K562 (cell line): ENCODE results near the gene GNAQ. TPM values are rescaled to one million over a fixed set of nuclear protein-coding genes. Genes with fewer than 3 reads are reported as not detected.
A peak's percentile ranks its signal among the peaks of the same experiment; 100 is the strongest.

Experiments used
- CBFA2T2 ChIP-seq: fragments of 450-650 bp; conservative IDR thresholded peaks from 2 replicates; pipeline ENCODE4 v1.6.1; 2017; ENCODE audit warnings: mild to moderate bottlenecking
- EP400 ChIP-seq: fragments of 450-650 bp; IDR thresholded peaks from 2 replicates; pipeline ENCODE4 v1.6.1; 2017; ENCODE audit warnings: antibody characterized with exemption, mild to moderate bottlenecking, moderate library complexity
- GATAD2A ChIP-seq: fragments of 450-650 bp; IDR thresholded peaks from 2 replicates; pipeline ENCODE4 v1.6.1; 2017
- HMGN3 ChIP-seq: IDR thresholded peaks from 2 replicates; pipeline ENCODE4 v1.6.1; 2011; ENCODE audit warnings: borderline replicate concordance, low read depth, mild to moderate bottlenecking, mixed read lengths, low read length; ENCODE audit not compliant: insufficient read length; ENCODE audit errors: extremely low read depth
- NFRKB ChIP-seq: fragments of 450-650 bp; IDR thresholded peaks from 2 replicates; pipeline ENCODE4 v1.6.1; 2016; ENCODE audit warnings: low read depth
- POLR2G ChIP-seq: fragments of 200-400 bp; formaldehyde crosslinking; IDR thresholded peaks from 2 replicates; pipeline ENCODE4 v1.6.1; 2017; ENCODE audit warnings: low read depth, mild to moderate bottlenecking, antibody characterized with exemption, low read length, moderate library complexity
- PTRF ChIP-seq: fragments of 450-650 bp; IDR thresholded peaks from 2 replicates; pipeline ENCODE4 v1.6.1; 2016; ENCODE audit warnings: mild to moderate bottlenecking, missing genetic modification characterization, missing compliant biosample characterization
- RBFOX2 ChIP-seq: fragments of 200-400 bp; formaldehyde crosslinking; IDR thresholded peaks from 2 replicates; pipeline ENCODE4 v1.6.1; 2017; ENCODE audit warnings: low read depth, mild to moderate bottlenecking, low read length, moderate library complexity
- SMAD2 ChIP-seq: fragments of 150-350 bp; IDR thresholded peaks from 2 replicates; pipeline ENCODE4 v1.6.1; 2014; ENCODE audit warnings: low read depth, mild to moderate bottlenecking, low read length
- SRSF3 ChIP-seq: fragments of 200-400 bp; formaldehyde crosslinking; IDR thresholded peaks from 2 replicates; pipeline ENCODE4 v1.6.1; 2016; ENCODE audit warnings: mild to moderate bottlenecking, low read length, moderate library complexity; ENCODE audit not compliant: insufficient read depth
- TBP ChIP-seq: optimal IDR thresholded peaks from 2 replicates; pipeline ENCODE3; 2011; ENCODE audit warnings: low read depth, low read length, improper control_type of control experiment
- ZBED1 ChIP-seq: IDR thresholded peaks from 2 replicates; pipeline ENCODE4 v1.6.1; 2014
- ZNF263 ChIP-seq: sonication (generic); formaldehyde crosslinking; IDR thresholded peaks from 2 replicates; pipeline ENCODE4 v1.8.0; 2022; ENCODE audit warnings: mild to moderate bottlenecking, missing genetic modification reagents, borderline replicate concordance
- polyA plus RNA-seq, 8 experiments: library from polyadenylated mRNA; depleted of rRNA in 4 of 8; stranded (reverse) in 5 of 8; unstranded in 3 of 8; fragments of >200 nt; fragmentation: Nextera tagmentation in 2 of 8; fragmentation: Illumina TruSeq in 1 of 8; extraction: Ambion mirVana in 2 of 8; extraction: Trizol in 1 of 8; gene quantifications; 2 replicates each; pipeline versions ENCODE4 v1.2.1 to v1.2.3, GENCODE V29; 2011 to 2014; ENCODE audit warnings: inconsistent platforms in 1 of 8, missing spikeins in 1 of 8
- total RNA-seq, 7 experiments: library from RNA; depleted of rRNA in 6 of 7; stranded (reverse); fragments of >200 nt in 6 of 7; fragmentation: Illumina TruSeq in 2 of 7; extraction: Trizol in 2 of 7; gene quantifications; 2 replicates each; pipeline versions ENCODE4 v1.2.1 to v1.2.3, GENCODE V29; 2011 to 2021; ENCODE audit warnings: low replicate concordance in 1 of 7
- TF ChIP-seq, protein P1 (sequence below): fragments of 450-650 bp; conservative IDR thresholded peaks from 2 replicates; pipeline ENCODE4 v1.6.1; 2016; ENCODE audit warnings: missing genetic modification characterization, low read depth, mild to moderate bottlenecking, control low read depth, missing compliant biosample characterization
- TF ChIP-seq, protein P2 (sequence below): fragments of 250-450 bp; sonication (Bioruptor Pico); IDR thresholded peaks from 2 replicates; pipeline ENCODE4 v1.4.0; 2020; ENCODE audit warnings: mild to moderate bottlenecking
- TF ChIP-seq, protein P3 (sequence below): fragments of 450-650 bp; formaldehyde crosslinking; conservative IDR thresholded peaks from 2 replicates; pipeline ENCODE4 v1.4.0; 2022; ENCODE audit warnings: mild to moderate bottlenecking, missing genetic modification characterization
- TF ChIP-seq, protein P4 (sequence below): fragments of 450-650 bp; IDR thresholded peaks from 2 replicates; pipeline ENCODE4 v1.6.1; 2016
- TF ChIP-seq, protein P5 (sequence below): sonication (generic); formaldehyde crosslinking; IDR thresholded peaks from 2 replicates; pipeline ENCODE4 v1.8.0; 2023; ENCODE audit warnings: mild to moderate bottlenecking, missing genetic modification reagents

GNAQ gene
- total and polyA plus RNA-seq, 9 of the 15 experiments (the other 6 are each of a cell fraction or from before 2014, with no cell fraction given), result 4.8 to 27.9 (median 17.5) TPM

DNA sequence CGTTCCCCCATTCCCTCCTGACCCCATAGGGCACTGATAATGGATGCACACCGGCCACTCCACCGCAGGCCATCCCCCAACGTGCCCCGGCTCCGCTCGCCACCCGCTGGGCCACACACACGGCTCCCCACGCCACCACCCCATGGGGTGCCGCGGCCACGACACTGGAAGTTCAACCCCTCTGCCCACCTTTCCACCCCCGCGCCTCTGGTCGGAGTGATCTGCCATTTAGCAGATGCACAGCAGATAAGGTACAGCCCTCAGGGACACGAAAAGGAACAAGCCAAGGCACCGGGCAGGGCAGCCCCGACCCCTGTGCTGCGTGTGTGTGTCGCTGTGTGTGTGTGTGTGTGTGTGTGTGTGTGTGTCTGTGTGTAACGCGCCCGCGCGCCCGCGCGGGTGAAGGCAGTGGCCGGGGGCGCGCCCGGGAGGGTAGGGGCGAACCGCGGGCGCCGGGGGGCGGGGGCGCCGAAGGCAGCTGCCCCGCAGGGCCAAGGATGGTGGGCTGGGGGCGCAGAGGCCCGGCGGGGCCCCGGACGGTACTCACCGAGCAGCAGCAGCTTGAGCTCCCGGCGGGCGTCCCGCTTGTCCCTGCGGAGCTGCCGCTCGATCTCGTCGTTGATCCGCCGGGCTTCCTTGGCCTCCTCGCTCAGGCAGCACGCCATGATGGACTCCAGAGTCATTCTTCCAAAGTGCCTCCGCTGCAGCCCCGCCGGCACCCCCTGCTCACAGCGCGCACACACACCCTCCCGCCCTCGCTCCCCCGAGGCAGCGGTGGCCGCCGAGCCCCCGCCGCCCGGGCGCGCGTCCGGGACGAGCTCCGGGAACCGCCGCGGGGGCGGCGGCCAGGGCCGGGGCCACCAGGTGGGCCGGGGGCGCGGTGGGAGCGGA lies 813 bp downstream of the GNAQ start (continued):
- TF ChIP-seq POLR2G (peak; percentile 64), ZNF263 (CRISPR knock-in tag) (peak; percentile 68), GATAD2A (0 out of 2 replicates have a peak, but pooled peaks have one; percentile 58), HMGN3 (no peak), RBFOX2 (peak; percentile 72), SMAD2 (no peak), NFRKB (no peak), CBFA2T2 (no peak), SRSF3 (no peak), PTRF (tag) (no peak), EP400 (peak; percentile 44; the same call in 1 of the 2 replicates), TBP (no peak), ZBED1 (no peak)
- TF ChIP-seq, protein P1, sequence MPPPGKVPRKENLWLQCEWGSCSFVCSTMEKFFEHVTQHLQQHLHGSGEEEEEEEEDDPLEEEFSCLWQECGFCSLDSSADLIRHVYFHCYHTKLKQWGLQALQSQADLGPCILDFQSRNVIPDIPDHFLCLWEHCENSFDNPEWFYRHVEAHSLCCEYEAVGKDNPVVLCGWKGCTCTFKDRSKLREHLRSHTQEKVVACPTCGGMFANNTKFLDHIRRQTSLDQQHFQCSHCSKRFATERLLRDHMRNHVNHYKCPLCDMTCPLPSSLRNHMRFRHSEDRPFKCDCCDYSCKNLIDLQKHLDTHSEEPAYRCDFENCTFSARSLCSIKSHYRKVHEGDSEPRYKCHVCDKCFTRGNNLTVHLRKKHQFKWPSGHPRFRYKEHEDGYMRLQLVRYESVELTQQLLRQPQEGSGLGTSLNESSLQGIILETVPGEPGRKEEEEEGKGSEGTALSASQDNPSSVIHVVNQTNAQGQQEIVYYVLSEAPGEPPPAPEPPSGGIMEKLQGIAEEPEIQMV (tag), result no peak
- TF ChIP-seq, protein P2, sequence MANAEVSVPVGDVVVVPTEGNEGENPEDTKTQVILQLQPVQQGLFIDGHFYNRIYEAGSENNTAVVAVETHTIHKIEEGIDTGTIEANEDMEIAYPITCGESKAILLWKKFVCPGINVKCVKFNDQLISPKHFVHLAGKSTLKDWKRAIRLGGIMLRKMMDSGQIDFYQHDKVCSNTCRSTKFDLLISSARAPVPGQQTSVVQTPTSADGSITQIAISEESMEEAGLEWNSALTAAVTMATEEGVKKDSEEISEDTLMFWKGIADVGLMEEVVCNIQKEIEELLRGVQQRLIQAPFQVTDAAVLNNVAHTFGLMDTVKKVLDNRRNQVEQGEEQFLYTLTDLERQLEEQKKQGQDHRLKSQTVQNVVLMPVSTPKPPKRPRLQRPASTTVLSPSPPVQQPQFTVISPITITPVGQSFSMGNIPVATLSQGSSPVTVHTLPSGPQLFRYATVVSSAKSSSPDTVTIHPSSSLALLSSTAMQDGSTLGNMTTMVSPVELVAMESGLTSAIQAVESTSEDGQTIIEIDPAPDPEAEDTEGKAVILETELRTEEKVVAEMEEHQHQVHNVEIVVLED (CRISPR knock-in tag), result no peak
- TF ChIP-seq, protein P3, sequence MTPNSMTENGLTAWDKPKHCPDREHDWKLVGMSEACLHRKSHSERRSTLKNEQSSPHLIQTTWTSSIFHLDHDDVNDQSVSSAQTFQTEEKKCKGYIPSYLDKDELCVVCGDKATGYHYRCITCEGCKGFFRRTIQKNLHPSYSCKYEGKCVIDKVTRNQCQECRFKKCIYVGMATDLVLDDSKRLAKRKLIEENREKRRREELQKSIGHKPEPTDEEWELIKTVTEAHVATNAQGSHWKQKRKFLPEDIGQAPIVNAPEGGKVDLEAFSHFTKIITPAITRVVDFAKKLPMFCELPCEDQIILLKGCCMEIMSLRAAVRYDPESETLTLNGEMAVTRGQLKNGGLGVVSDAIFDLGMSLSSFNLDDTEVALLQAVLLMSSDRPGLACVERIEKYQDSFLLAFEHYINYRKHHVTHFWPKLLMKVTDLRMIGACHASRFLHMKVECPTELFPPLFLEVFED (CRISPR knock-in tag), result no peak
- TF ChIP-seq, protein P4, sequence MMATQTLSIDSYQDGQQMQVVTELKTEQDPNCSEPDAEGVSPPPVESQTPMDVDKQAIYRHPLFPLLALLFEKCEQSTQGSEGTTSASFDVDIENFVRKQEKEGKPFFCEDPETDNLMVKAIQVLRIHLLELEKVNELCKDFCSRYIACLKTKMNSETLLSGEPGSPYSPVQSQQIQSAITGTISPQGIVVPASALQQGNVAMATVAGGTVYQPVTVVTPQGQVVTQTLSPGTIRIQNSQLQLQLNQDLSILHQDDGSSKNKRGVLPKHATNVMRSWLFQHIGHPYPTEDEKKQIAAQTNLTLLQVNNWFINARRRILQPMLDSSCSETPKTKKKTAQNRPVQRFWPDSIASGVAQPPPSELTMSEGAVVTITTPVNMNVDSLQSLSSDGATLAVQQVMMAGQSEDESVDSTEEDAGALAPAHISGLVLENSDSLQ, result no peak
- TF ChIP-seq, protein P5, sequence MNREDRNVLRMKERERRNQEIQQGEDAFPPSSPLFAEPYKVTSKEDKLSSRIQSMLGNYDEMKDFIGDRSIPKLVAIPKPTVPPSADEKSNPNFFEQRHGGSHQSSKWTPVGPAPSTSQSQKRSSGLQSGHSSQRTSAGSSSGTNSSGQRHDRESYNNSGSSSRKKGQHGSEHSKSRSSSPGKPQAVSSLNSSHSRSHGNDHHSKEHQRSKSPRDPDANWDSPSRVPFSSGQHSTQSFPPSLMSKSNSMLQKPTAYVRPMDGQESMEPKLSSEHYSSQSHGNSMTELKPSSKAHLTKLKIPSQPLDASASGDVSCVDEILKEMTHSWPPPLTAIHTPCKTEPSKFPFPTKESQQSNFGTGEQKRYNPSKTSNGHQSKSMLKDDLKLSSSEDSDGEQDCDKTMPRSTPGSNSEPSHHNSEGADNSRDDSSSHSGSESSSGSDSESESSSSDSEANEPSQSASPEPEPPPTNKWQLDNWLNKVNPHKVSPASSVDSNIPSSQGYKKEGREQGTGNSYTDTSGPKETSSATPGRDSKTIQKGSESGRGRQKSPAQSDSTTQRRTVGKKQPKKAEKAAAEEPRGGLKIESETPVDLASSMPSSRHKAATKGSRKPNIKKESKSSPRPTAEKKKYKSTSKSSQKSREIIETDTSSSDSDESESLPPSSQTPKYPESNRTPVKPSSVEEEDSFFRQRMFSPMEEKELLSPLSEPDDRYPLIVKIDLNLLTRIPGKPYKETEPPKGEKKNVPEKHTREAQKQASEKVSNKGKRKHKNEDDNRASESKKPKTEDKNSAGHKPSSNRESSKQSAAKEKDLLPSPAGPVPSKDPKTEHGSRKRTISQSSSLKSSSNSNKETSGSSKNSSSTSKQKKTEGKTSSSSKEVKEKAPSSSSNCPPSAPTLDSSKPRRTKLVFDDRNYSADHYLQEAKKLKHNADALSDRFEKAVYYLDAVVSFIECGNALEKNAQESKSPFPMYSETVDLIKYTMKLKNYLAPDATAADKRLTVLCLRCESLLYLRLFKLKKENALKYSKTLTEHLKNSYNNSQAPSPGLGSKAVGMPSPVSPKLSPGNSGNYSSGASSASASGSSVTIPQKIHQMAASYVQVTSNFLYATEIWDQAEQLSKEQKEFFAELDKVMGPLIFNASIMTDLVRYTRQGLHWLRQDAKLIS (CRISPR knock-in tag), result no peak
